ENCODE measurements around the gene ARHGEF17. TPM values are rescaled to one million over a fixed set of nuclear protein-coding genes. Genes with fewer than 3 reads are reported as not detected.

ARHGEF17 gene, protein sequence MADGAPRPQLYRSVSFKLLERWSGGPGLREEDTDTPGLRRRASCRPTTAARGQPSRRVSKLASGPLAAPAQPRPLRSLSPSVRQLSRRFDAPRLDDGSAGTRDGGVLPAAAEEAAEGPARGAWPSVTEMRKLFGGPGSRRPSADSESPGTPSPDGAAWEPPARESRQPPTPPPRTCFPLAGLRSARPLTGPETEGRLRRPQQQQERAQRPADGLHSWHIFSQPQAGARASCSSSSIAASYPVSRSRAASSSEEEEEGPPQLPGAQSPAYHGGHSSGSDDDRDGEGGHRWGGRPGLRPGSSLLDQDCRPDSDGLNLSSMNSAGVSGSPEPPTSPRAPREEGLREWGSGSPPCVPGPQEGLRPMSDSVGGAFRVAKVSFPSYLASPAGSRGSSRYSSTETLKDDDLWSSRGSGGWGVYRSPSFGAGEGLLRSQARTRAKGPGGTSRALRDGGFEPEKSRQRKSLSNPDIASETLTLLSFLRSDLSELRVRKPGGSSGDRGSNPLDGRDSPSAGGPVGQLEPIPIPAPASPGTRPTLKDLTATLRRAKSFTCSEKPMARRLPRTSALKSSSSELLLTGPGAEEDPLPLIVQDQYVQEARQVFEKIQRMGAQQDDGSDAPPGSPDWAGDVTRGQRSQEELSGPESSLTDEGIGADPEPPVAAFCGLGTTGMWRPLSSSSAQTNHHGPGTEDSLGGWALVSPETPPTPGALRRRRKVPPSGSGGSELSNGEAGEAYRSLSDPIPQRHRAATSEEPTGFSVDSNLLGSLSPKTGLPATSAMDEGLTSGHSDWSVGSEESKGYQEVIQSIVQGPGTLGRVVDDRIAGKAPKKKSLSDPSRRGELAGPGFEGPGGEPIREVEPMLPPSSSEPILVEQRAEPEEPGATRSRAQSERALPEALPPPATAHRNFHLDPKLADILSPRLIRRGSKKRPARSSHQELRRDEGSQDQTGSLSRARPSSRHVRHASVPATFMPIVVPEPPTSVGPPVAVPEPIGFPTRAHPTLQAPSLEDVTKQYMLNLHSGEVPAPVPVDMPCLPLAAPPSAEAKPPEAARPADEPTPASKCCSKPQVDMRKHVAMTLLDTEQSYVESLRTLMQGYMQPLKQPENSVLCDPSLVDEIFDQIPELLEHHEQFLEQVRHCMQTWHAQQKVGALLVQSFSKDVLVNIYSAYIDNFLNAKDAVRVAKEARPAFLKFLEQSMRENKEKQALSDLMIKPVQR (N-terminal part only)
- 3.3 and 6.6 TPM in 2 replicates for total RNA-seq (2014; rRNA removed; shearing (Covaris generic))

DNA sequence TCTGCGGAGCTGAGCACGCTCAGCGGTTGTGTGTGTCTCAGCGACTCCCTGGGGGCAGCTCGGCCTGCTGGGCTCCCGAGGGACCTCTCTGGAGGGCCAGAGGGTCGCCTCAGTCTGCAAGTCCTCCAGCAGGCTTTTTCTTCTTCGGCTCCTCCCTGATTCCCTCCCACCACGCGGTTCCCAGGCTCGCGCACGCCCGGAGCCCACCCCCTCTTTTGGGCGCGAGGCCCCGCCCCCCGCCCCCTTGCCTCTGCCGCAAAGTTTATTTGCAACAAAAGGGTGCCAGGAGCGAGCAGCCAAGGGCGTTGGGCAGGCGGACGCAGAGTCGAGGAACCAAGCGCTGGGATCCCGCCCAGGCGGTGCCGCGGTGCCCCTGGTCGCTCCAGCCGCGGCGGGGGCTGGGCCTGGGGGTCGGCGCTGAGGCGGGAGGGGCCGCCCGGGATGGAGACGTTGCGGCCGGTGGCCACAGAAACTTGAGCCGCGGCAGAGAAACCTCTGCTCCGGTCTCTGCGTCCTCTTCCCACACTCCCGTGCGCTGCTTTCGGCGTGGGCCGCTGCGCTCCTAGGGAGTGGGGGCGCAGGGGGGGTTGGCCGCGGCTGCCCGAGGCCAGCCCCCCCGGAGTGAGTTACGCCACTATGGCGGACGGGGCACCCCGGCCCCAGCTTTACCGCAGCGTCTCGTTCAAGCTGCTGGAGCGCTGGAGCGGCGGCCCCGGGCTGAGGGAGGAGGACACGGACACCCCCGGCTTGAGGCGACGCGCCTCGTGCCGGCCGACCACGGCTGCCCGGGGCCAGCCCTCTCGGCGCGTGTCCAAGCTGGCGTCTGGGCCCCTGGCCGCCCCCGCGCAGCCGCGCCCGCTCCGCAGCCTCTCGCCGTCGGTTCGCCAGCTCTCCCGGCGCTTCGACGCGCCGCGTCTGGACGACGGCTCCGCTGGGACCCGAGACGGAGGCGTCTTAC, at the start of gene ARHGEF17:
Gene ARHGEF17, plus strand, starts transcription at position 274 of the 958 bp plus-strand sequence. Its CDS starts 363 bp downstream, at position 637.
- H3K27me3 ChIP-seq (ENCODE audit: control insufficient read depth, insufficient read depth, low read length), result peaks cover 26% of the 10 kb centered on the region
- peaks cover 2% of the 10 kb centered on the region; the same call in 1 of the 2 replicates for H3K36me3 ChIP-seq (replicated peaks; ENCODE audit: control insufficient read depth, insufficient read depth, low read length)
- peak; percentile 95 for DNase-seq
- peak within 1 kb of the TSS; percentile 82 for H3K4me3 ChIP-seq (ENCODE audit: insufficient read depth, low read depth, low read length)

DNA sequence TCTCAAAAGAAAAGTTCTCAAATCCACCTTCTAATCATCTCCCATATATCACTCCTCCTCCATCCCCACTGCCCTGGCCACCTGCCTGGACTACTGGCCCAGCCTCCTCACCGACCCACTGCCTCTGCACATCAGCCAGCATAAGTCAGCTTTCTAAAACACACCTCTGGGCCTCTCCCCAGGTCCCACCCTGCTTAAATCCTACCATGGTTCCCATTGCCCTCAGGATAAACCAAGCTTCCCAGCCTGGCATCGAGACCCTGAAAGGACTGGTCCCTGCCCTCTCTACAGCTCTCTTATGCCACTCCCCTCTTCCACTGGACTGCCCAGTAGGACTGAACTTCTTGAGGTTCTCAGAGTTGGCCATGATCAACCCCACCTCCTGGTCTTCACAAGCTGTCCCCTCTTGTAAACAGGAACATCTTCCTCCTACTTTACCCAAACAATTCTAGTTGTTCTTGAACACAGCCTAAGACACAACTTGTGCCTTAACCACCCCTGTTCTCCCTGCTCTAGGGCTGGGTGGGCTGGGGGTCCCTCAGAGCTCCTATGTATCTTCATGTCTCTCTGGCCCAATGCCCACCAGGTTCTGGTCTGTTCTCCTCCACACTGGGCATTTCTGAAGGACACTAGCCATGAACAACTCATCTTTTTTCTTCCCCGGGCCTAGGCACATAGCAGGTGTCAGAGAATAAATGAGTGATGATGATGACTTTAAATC, 48.5 kb upstream of the ARHGEF17 start:
- Histone ChIP-seq H3K36me3 (replicated peaks; ENCODE audit: control insufficient read depth, insufficient read depth, low read length) (no peaks in the 10 kb centered on the region), H3K27me3 (ENCODE audit: control insufficient read depth, insufficient read depth, low read length) (no peaks in the 10 kb centered on the region; the same call in 1 of the 2 replicates), H3K4me3 (ENCODE audit: insufficient read depth, low read depth, low read length) (no peak overlapping the region)
- DNase-seq, result no peak

DNA sequence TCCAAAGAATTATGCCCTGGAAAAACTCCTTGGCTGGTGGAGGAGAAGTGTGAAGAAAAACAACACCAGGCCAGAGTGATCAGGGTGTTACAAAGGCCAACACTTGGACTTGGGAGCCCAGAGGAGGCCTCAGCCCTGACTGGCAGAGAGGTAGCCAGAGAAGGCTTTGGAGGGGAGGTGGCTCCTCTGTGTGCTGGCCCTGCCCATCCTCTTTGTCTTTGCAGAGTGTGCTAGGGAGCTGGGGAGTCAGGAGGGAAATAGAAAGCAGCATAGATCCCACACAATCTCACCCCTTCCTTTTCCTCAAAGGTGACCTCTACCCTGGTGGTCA, 48.0 kb upstream of the ARHGEF17 start:
- peaks cover 4% of the 10 kb centered on the region for H3K27me3 ChIP-seq (ENCODE audit: control insufficient read depth, insufficient read depth, low read length)
- H3K36me3 ChIP-seq (replicated peaks; ENCODE audit: control insufficient read depth, insufficient read depth, low read length), result no peaks in the 10 kb centered on the region
- no peak overlapping the region for H3K4me3 ChIP-seq (ENCODE audit: insufficient read depth, low read depth, low read length)
- DNase-seq, result no peak

DNA sequence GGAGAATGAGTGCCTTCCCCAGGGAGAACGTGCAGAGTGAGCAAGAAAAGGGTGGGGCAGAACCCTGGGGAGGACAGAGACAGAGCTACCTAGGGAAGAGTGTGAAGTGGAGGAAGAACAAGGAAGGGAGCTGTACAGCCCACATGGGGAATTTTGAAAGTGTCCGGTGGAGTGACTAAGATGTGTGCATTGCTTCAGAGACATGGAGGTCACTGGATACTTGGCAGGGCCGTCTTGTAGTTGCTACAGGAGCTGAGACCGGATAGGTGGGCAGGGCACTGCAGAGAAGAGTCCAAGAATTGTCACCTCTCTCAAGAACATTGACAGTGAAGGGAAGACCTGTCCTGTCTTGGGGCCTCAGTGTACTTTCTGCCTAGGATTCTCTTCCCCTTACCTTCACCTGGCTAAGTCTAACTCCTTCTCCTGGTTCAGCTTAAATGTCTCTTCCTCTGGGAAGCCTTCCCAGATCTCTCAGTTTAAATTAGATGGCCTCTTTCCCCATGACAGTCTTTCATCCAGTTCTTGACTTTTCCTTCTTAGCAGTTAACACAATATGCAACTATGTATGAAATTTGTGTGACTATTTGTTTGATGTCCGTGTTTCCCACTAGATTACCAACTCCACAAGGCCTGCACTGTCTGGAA, 45.1 kb upstream of the ARHGEF17 start:
- H3K36me3 ChIP-seq (replicated peaks; ENCODE audit: control insufficient read depth, insufficient read depth, low read length), result no peaks in the 10 kb centered on the region
- H3K4me3 ChIP-seq (ENCODE audit: insufficient read depth, low read depth, low read length), result no peak overlapping the region
- no peak for DNase-seq
- peaks cover 6% of the 10 kb centered on the region for H3K27me3 ChIP-seq (ENCODE audit: control insufficient read depth, insufficient read depth, low read length)

DNA sequence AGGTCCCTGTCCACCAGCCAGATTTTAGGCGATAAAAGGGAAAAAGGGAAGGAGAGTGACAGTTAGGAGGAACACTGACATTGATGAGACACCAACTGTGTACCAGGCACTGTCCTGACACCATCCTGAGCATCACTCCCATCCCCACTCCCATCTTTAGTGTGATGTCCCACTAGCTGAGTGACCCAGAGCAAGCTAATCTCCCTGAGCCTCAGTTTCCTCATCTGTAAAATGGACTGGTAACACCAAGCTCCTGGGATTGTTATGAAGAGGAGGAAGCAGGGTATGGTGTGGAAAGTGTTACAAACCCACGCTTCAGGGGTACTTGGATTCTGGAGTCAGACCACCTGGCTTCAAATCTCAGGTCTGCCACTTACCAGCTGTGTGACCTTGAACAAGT, 44.4 kb upstream of the ARHGEF17 start:
- no peak for DNase-seq
- H3K4me3 ChIP-seq (ENCODE audit: insufficient read depth, low read depth, low read length), result no peak overlapping the region
- no peaks in the 10 kb centered on the region for H3K36me3 ChIP-seq (replicated peaks; ENCODE audit: control insufficient read depth, insufficient read depth, low read length)
- peaks cover 6% of the 10 kb centered on the region for H3K27me3 ChIP-seq (ENCODE audit: control insufficient read depth, insufficient read depth, low read length)

DNA sequence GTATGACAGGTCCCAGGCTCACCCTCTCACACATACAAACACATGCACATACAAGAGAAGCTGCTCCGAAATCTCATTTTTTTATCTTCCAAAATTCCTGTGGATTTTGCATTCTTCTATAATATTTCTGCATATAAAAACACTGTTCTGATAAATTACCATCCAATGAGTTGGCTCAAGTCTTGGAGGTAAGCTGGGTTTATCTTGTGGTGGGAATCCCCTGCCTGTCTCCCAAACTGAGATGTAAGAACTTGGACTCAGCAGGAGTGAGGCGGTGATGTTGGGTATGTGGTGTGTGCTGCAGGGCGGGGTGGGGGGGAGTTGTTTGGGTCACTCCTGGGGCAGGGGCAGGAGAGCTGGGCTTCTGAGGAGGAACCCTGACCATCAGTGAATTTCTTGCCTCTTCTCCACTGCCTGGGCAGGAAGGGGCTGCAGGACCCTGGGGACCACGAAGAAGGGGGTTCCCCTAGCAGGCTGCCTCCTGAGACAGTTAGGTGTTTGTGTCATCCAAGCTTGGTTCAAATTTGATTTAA, 42.7 kb upstream of the ARHGEF17 start:
- peak; percentile 14 for DNase-seq
- Histone ChIP-seq H3K27me3 (ENCODE audit: control insufficient read depth, insufficient read depth, low read length) (peaks cover 6% of the 10 kb centered on the region), H3K36me3 (replicated peaks; ENCODE audit: control insufficient read depth, insufficient read depth, low read length) (no peaks in the 10 kb centered on the region), H3K4me3 (ENCODE audit: insufficient read depth, low read depth, low read length) (no peak overlapping the region)

DNA sequence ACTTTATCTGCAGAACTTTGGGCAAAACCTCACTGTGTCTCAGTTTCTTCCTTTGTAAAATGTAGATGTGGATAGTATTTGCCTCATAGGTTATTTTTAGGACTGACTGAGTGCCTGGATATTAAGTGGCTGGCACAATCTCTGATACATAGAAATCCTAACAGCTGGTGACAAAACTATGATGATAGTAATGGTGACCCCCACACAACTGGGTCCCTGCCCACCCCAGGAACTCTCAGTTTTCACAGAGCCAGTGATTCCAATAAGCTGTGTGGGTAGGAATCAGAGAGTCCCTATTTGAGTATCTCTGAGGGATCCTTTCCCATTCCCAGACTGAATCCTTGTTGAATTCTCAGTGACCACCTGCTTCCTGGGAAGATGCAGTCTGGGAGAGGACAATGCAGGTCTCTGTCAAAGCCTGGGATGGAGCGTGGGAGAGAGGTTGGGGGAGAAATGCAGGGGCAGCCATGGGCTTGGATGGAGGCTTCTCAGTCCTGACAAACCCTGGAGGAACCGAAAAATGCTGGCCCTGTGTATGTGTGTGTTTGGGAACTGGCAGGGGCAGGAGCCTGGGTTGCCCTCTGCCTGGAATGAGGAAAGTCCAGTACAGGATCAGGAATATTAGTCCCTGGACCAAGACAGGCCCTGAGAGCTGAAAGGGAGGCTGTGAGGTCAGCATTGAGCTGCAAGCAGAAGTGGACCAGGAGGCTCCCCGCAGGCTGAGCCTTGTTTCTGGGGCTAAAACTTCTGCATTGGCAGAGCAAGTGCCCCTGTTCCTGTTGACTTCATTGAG, 42.0 kb upstream of the ARHGEF17 start:
- Histone ChIP-seq H3K4me3 (ENCODE audit: insufficient read depth, low read depth, low read length) (no peak overlapping the region), H3K36me3 (replicated peaks; ENCODE audit: control insufficient read depth, insufficient read depth, low read length) (no peaks in the 10 kb centered on the region)
- DNase-seq, result peak; percentile 16

DNA sequence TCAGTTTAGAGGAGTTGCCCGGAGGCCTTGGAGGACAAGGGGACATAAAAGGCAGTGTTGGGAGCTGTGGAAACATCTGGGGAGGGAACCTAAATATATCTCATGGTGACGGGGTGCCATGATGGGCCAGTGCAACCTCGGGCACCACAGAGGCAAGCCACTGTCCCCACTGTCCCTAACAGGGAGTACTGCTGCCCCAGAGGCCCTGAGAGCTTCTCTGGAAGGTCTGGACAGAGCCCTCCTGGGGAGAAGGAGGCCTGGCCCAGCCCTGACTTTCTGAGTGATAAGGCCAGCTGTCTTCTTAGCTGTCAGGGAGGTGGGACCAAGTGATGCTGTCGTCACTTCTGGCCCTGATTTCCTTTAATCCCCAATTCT, 41.4 kb upstream of the ARHGEF17 start:
- H3K36me3 ChIP-seq (replicated peaks; ENCODE audit: control insufficient read depth, insufficient read depth, low read length), result no peaks in the 10 kb centered on the region
- no peak overlapping the region for H3K4me3 ChIP-seq (ENCODE audit: insufficient read depth, low read depth, low read length)
- peaks cover 6% of the 10 kb centered on the region for H3K27me3 ChIP-seq (ENCODE audit: control insufficient read depth, insufficient read depth, low read length)
- DNase-seq, result no peak

More for the DNA sequence above, 42.0 kb upstream of the ARHGEF17 start:
- peaks cover 6% of the 10 kb centered on the region for H3K27me3 ChIP-seq (ENCODE audit: control insufficient read depth, insufficient read depth, low read length)

DNA sequence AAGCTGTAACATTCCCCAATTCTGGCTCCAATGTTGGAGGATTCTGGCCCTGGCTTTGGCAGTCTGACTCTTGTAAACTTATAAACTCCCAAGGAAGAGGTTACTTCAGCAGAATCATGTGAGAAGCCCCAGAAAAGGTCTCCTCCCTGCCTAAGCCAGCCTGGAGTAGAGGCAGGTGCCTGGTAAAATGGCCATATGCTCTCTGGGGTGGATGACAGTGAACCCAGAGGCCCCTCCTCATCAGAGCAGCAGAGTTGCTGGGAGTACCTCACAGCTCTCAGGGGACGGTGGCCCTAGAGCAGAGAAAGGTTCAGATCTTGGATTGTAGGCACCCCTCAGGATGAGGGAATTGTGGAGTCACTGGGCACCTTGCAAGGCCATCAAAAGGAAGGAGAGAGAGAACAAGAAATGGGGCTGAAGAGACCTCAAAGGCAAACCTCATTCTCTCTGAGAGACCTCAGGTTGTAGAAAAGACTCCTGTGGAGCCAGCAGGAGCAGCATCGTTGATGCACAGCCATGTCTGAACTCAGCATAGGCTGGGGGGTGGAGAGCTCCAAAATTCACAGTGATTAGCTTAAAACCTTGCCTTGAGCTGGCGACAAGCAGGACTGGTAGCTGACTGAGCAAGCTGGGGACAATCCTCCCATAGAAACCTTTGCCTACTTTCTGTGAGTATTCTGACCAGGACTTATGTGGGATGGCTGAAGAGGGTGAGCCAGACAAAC, 40.8 kb upstream of the ARHGEF17 start:
- DNase-seq, result no peak
- Histone ChIP-seq H3K27me3 (ENCODE audit: control insufficient read depth, insufficient read depth, low read length) (peaks cover 6% of the 10 kb centered on the region), H3K4me3 (ENCODE audit: insufficient read depth, low read depth, low read length) (no peak overlapping the region), H3K36me3 (replicated peaks; ENCODE audit: control insufficient read depth, insufficient read depth, low read length) (no peaks in the 10 kb centered on the region)

DNA sequence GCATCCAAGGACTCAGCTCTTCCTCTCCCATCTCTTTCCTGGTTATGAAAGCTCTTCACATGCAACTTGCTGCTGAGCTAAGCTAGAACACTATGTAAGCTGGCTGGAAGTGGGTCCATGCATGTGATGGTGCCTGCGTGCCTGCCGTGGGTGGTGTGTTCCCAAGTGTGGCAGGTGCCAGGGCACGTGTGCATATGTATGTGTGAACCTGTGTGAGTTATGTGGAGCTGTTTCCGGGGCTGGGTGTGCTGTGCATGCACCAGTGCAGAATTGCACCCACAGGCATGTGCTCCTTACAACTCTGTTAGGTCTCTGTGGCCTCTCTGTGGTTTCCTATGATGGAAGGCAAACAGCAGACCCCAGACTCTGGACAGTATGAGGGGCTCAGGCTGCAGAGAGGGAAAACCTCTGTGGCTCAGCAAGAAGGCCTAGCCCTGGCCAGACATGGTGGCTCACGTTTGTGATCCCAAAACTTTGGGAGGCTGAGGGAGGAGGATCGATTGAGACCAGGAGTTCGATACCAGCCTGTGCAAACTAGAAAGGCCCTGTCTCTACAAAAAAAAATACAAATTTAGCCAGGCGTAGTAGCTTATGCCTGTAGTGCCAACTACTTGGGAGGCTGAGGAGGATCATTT, 40.1 kb upstream of the ARHGEF17 start:
- DNase-seq, result no peak
- Histone ChIP-seq H3K4me3 (ENCODE audit: insufficient read depth, low read depth, low read length) (no peak overlapping the region), H3K27me3 (ENCODE audit: control insufficient read depth, insufficient read depth, low read length) (peaks cover 6% of the 10 kb centered on the region), H3K36me3 (replicated peaks; ENCODE audit: control insufficient read depth, insufficient read depth, low read length) (no peaks in the 10 kb centered on the region)

DNA sequence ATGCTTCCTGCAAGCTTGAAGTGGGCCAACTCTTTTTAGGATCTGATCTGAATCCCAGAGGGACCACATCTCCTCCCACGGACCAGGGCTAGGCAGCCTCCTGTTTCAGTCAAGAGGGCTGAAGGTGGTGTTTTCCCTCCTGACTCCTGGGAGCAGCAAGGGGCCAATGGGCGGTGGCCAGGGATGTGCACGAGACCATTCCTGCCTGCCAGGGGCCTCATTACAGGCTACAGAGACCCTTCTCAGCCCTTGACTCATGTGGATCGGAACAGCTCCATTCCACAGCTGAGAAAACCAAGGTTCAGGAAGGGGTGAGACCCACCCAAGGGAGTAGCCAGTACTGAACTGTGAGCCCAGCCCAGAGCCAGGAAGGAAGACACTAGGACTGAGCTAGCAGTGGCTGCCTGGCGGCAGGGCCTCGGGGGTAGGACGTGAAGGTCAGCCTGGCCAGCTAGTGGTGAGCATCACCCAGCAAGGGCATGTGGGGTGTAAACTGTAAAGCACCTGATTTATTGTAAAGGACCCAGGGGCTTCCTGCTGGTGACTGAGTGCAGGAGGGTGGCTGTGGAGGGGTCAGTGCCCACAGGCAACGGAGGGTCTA, 39.3 kb upstream of the ARHGEF17 start:
- Histone ChIP-seq H3K4me3 (ENCODE audit: insufficient read depth, low read depth, low read length) (no peak overlapping the region), H3K27me3 (ENCODE audit: control insufficient read depth, insufficient read depth, low read length) (peaks cover 6% of the 10 kb centered on the region; the same call in 1 of the 2 replicates), H3K36me3 (replicated peaks; ENCODE audit: control insufficient read depth, insufficient read depth, low read length) (no peaks in the 10 kb centered on the region)
- DNase-seq, result peak; percentile 19
